K562 (cell line): ENCODE data around the gene SPATC1L.

ENCODE experiments used
- CBX5 ChIP-seq: IDR thresholded peaks from 2 replicates; pipeline ENCODE4 v1.6.1; 2014; ENCODE audit warnings: low read depth, borderline replicate concordance
- CTCF ChIP-seq, 3 experiments: IDR thresholded peaks in 2 of 3; conservative IDR thresholded peaks in 1 of 3; 2 replicates each; pipeline ENCODE4 v1.5.1; 2011 to 2012; ENCODE audit warnings: low read length in 3 of 3, mild to moderate bottlenecking in 3 of 3, control low read depth in 2 of 3, improper control_type of control experiment in 1 of 3, inconsistent platforms in 1 of 3, low read depth in 1 of 3, mixed read lengths in 1 of 3, moderate library complexity in 1 of 3; ENCODE audit not compliant: insufficient read depth in 2 of 3
- E2F8 ChIP-seq: fragments of 450-650 bp; IDR thresholded peaks from 2 replicates; pipeline ENCODE4 v1.7.1; 2018; ENCODE audit warnings: mild to moderate bottlenecking, low read depth; ENCODE audit not compliant: partially characterized antibody
- HES1 ChIP-seq: fragments of 450-650 bp; IDR thresholded peaks from 2 replicates; pipeline ENCODE4 v1.6.1; 2016; ENCODE audit warnings: low read depth, mild to moderate bottlenecking, moderate library complexity
- NBN ChIP-seq: fragments of 450-650 bp; IDR thresholded peaks from 2 replicates; pipeline ENCODE4 v1.6.1; 2016; ENCODE audit warnings: low read depth, mild to moderate bottlenecking
- RAD21 ChIP-seq, 2 experiments: fragments of 250-450 bp in 1 of 2; fragments of 450-650 bp in 1 of 2; sonication (Bioruptor Pico) in 1 of 2; formaldehyde crosslinking in 1 of 2; IDR thresholded peaks in 1 of 2; conservative IDR thresholded peaks in 1 of 2; 2 replicates each; pipeline versions ENCODE4 v1.4.0 to v1.8.0; 2020 to 2022; ENCODE audit warnings: mild to moderate bottlenecking in 2 of 2, moderate library complexity in 1 of 2
- SP1 ChIP-seq: sonication (generic); formaldehyde crosslinking; IDR thresholded peaks from 2 replicates; pipeline ENCODE4 v1.8.1; 2022; ENCODE audit warnings: mild to moderate bottlenecking, missing genetic modification reagents
- TAF1 ChIP-seq: IDR thresholded peaks from 2 replicates; pipeline ENCODE4 v1.6.1; 2011; ENCODE audit warnings: mild to moderate bottlenecking, low read length, moderate library complexity; ENCODE audit not compliant: insufficient read depth, control insufficient read depth, severe bottlenecking; ENCODE audit errors: extremely low read depth
- ZBED1 ChIP-seq: IDR thresholded peaks from 2 replicates; pipeline ENCODE4 v1.6.1; 2014
- ZKSCAN3 ChIP-seq: fragments of 250-450 bp; sonication (Bioruptor Pico); IDR thresholded peaks from 2 replicates; pipeline ENCODE4 v1.4.0; 2020

GRCh38 chr21:46131588-46131837, 52.7 kb downstream of the SPATC1L start:
- TF ChIP-seq CBX5, result no peak
- no peak for TF ChIP-seq CTCF (IDR thresholded peaks at IDR 0.05 in 2 of 3, conservative IDR thresholded peaks at IDR 0.05 in 1 of 3; ENCODE audit: insufficient read depth in 2 of 3, low read depth in 1 of 3, low read length in 3 of 3)
- no peak for TF ChIP-seq TAF1
- TF ChIP-seq NBN, result no peak
- TF ChIP-seq E2F8, result no peak
- no peak for TF ChIP-seq HES1
- no peak for TF ChIP-seq ZBED1
- TF ChIP-seq ZKSCAN3 (CRISPR knock-in tag), result no peak
- no peak for TF ChIP-seq SP1
- TF ChIP-seq RAD21 (CRISPR knock-in tag; conservative IDR thresholded peaks at IDR 0.05 in 1 of 2, IDR thresholded peaks at IDR 0.05 in 1 of 2), result no peak
